Subcutaneous abdominal adipose tissue (tissue), 5 donors: ENCODE data around the gene DPH5.
A peak's percentile ranks its signal among the peaks of the same experiment; 100 is the strongest.
"Not testable (repeated sequence)": the region's sequence is repeated elsewhere in the genome, so short reads cannot be mapped to it uniquely, and the experiment has no call there.

Source experiments
- H3K27ac ChIP-seq: one replicate; pipeline ENCODE4 v1.7.0; 2013; ENCODE audit warnings: low read depth, mild to moderate bottlenecking, inconsistent platforms, low read length, moderate library complexity
- H3K27me3 ChIP-seq, 5 donors: one replicate each; pipeline ENCODE4 v1.7.0; 2013; ENCODE audit warnings: low read length in 5 of 5, inconsistent platforms in 1 of 5; ENCODE audit not compliant: control insufficient read depth in 5 of 5, insufficient read depth in 4 of 5
- H3K36me3 ChIP-seq, 5 donors: one replicate each; pipeline ENCODE4 v1.7.0; 2013; ENCODE audit warnings: low read length in 5 of 5; ENCODE audit not compliant: control insufficient read depth in 5 of 5, insufficient read depth in 5 of 5
- H3K4me1 ChIP-seq, 5 donors: one replicate each; pipeline ENCODE4 v1.7.0; 2013; ENCODE audit warnings: low read length in 5 of 5, mild to moderate bottlenecking in 3 of 5, moderate library complexity in 1 of 5; ENCODE audit not compliant: control insufficient read depth in 5 of 5, insufficient read depth in 5 of 5
- H3K4me3 ChIP-seq, 5 donors: one replicate each; pipeline ENCODE4 v1.7.0; 2013; ENCODE audit warnings: low read length in 5 of 5, low read depth in 1 of 5
- H3K9ac ChIP-seq, 5 donors: one replicate each; pipeline ENCODE4 v1.7.0; 2013; ENCODE audit warnings: low read length in 5 of 5, mild to moderate bottlenecking in 4 of 5, moderate library complexity in 3 of 5
- H3K9me3 ChIP-seq, 5 donors: one replicate each; pipeline ENCODE4 v1.7.0; 2013; ENCODE audit warnings: low read length in 5 of 5; ENCODE audit not compliant: control insufficient read depth in 5 of 5
- donor health status: healthy.
- donor health status: healthy.
- donor health status: healthy.
- donor health status: healthy.
- donor health status: healthy.

The DPH5 gene

GRCh38 chr1:101025657-101026429, at the start of gene DPH5:
Gene DPH5 (minus strand): TSS chr1:101025784. CDS start chr1:101025443, 341 bp downstream.
- Histone ChIP-seq H3K9ac (peak within 1 kb of the TSS; percentile 63 to 96 (median 81)), H3K36me3 (peaks cover 0 to 5% (median 0%) of the 10 kb centered on the region in 5 donors), H3K27me3 (no peaks in the 10 kb centered on the region), H3K27ac (peak within 1 kb of the TSS; percentile 97), H3K4me3 (peak within 1 kb of the TSS; percentile 81 to 95 (median 93)), H3K9me3 (no peaks in the 10 kb centered on the region), H3K4me1 (peaks cover 5 to 22% (median 19%) of the 10 kb centered on the region in 5 donors)

GRCh38 chr1:101073836-101074235, 48.3 kb upstream of the DPH5 start:
- Histone ChIP-seq H3K27ac (no peak overlapping the region), H3K27me3 (no peaks in the 10 kb centered on the region), H3K9ac (no peak overlapping the region), H3K4me3 (no peak overlapping the region), H3K9me3 (no peaks in the 10 kb centered on the region), H3K4me1 (peaks cover 0 to 14% (median 0%) of the 10 kb centered on the region in 5 donors), H3K36me3 (peaks cover 0 to 8% (median 4%) of the 10 kb centered on the region in 5 donors)

GRCh38 chr1:101071470-101071891, 45.9 kb upstream of the DPH5 start:
- Histone ChIP-seq H3K27me3 (no peaks in the 10 kb centered on the region), H3K27ac (peak overlapping the region; percentile 20), H3K4me1 (peaks cover 0 to 14% (median 0%) of the 10 kb centered on the region in 5 donors), H3K9ac (no peak overlapping the region), H3K36me3 (peaks cover 0 to 4% (median 0%) of the 10 kb centered on the region in 5 donors), H3K4me3 (no peak overlapping the region), H3K9me3 (no peaks in the 10 kb centered on the region)

GRCh38 chr1:101069158-101069557, 43.6 kb upstream of the DPH5 start:
- no peak overlapping the region for H3K4me3 ChIP-seq
- no peak overlapping the region for H3K9ac ChIP-seq
- no peaks in the 10 kb centered on the region for H3K9me3 ChIP-seq
- H3K4me1 ChIP-seq: peaks cover 0 to 18% (median 0%) of the 10 kb centered on the region in 5 donors
- no peak overlapping the region for H3K27ac ChIP-seq
- no peaks in the 10 kb centered on the region for H3K27me3 ChIP-seq
- no peaks in the 10 kb centered on the region for H3K36me3 ChIP-seq

- H3K9ac ChIP-seq, H3K9me3 ChIP-seq: not testable (repeated sequence)
Measured at GRCh38 chr1:101066937-101067335, 41.4 kb upstream of the DPH5 start.

GRCh38 chr1:101066260-101066936, 40.8 kb upstream of the DPH5 start:
- H3K27me3 ChIP-seq: no peaks in the 10 kb centered on the region
- no peaks in the 10 kb centered on the region for H3K36me3 ChIP-seq
- H3K27ac ChIP-seq: no peak overlapping the region
- H3K4me3 ChIP-seq: no peak overlapping the region
- no peak overlapping the region for H3K9ac ChIP-seq
- H3K4me1 ChIP-seq: peaks cover 0 to 13% (median 0%) of the 10 kb centered on the region in 5 donors
- H3K9me3 ChIP-seq: no peaks in the 10 kb centered on the region

More at GRCh38 chr1:101066937-101067335, 41.4 kb upstream of the DPH5 start:
- peaks cover 0 to 18% (median 0%) of the 10 kb centered on the region in 5 donors for H3K4me1 ChIP-seq
- H3K36me3 ChIP-seq, H3K27ac ChIP-seq, H3K27me3 ChIP-seq, H3K4me3 ChIP-seq: not testable (repeated sequence)

GRCh38 chr1:101065575-101065974, 40.0 kb upstream of the DPH5 start:
- Histone ChIP-seq H3K27ac (no peak overlapping the region), H3K4me3 (no peak overlapping the region), H3K9ac (no peak overlapping the region), H3K36me3 (no peaks in the 10 kb centered on the region), H3K27me3 (no peaks in the 10 kb centered on the region), H3K4me1 (peaks cover 0 to 9% (median 0%) of the 10 kb centered on the region in 5 donors), H3K9me3 (no peaks in the 10 kb centered on the region)

- H3K9ac ChIP-seq: no peak overlapping the region
- no peaks in the 10 kb centered on the region for H3K9me3 ChIP-seq
- H3K36me3 ChIP-seq: no peaks in the 10 kb centered on the region
- peaks cover 0 to 5% (median 0%) of the 10 kb centered on the region in 5 donors for H3K4me1 ChIP-seq
- no peaks in the 10 kb centered on the region for H3K27me3 ChIP-seq
- no peak overlapping the region for H3K27ac ChIP-seq
- no peak overlapping the region for H3K4me3 ChIP-seq
Measured at GRCh38 chr1:101064697-101065096, 39.1 kb upstream of the DPH5 start.

GRCh38 chr1:101060992-101061391, 35.4 kb upstream of the DPH5 start:
- H3K4me3 ChIP-seq: no peak overlapping the region
- peaks cover 0 to 5% (median 0%) of the 10 kb centered on the region in 5 donors for H3K4me1 ChIP-seq
- H3K9me3 ChIP-seq: no peaks in the 10 kb centered on the region
- H3K36me3 ChIP-seq: peaks cover 0 to 2% (median 0%) of the 10 kb centered on the region in 5 donors
- H3K27me3 ChIP-seq: no peaks in the 10 kb centered on the region
- H3K27ac ChIP-seq: no peak overlapping the region
- H3K9ac ChIP-seq: no peak overlapping the region

GRCh38 chr1:101059945-101060542, 34.5 kb upstream of the DPH5 start:
- H3K4me1 ChIP-seq: peaks cover 0 to 5% (median 0%) of the 10 kb centered on the region in 5 donors

More at GRCh38 chr1:101059945-101060542, 34.5 kb upstream of the DPH5 start:
- H3K4me3 ChIP-seq: no peak overlapping the region
- H3K27ac ChIP-seq: no peak overlapping the region
- H3K9ac ChIP-seq: no peak overlapping the region
- H3K27me3 ChIP-seq: no peaks in the 10 kb centered on the region
- H3K9me3 ChIP-seq: no peaks in the 10 kb centered on the region
- peaks cover 0 to 2% (median 0%) of the 10 kb centered on the region in 5 donors for H3K36me3 ChIP-seq
